Measurements from ENCODE around the gene DOC2B.

GRCh38 chr17:200586-200985 is 19.1 kb upstream of the DOC2B start:
- TF ChIP-seq CTCF (conservative IDR thresholded peaks at IDR 0.05; ENCODE audit: low read length): no peak
- TF ChIP-seq EZH2phosphoT487 (IDR thresholded peaks at IDR 0.05; ENCODE audit: borderline replicate concordance, low read depth, low read length): no peak
